A549 (cell line): ENCODE data around the gene KANSL1. TPM values are rescaled to one million over a fixed set of nuclear protein-coding genes. Genes with fewer than 3 reads are reported as not detected.

Experiments used
- ATAC-seq, 2 experiments: fragments of 200-7000 bp in 1 of 2; fragments of >200 bp in 1 of 2; cut with Nextera tagmentation in 1 of 2; cut with Tn5 transposase in 1 of 2; 3 replicates each; pipeline versions ENCODE4 v1.8.0 to v1.9.1; 2018 to 2020; ENCODE audit warnings: mild to moderate bottlenecking in 1 of 2, moderate library complexity in 1 of 2
- CTCF ChIA-PET: fragments of 300-600 bp; sonication (Branson Sonifier 250); formaldehyde crosslinking; extraction: SDS; loops from one replicate; lab custom pipeline; 2021; ENCODE audit warnings: antibody characterized with exemption, inconsistent platforms; lab: Yijun Ruan, JAX
- POLR2A ChIA-PET: fragments of 350-600 bp; formaldehyde crosslinking; extraction: SDS; loops from one replicate; lab custom pipeline; 2021; ENCODE audit warnings: antibody characterized with exemption, inconsistent platforms; lab: Yijun Ruan, JAX
- DNase-seq, 2 experiments: peaks; one replicate each; pipeline versions ENCODE4 v3.0.0 to v3.0.0-alpha.2; 2011 to 2016; ENCODE audit warnings: low read depth in 1 of 2, low spot score in 1 of 2
- FAIRE-seq: peaks from 2 replicates; lab custom pipeline; 2011; peaks lifted over from hg19 to GRCh38; lab: Jason Lieb, UNC
- H3K27ac ChIP-seq, 2 experiments: fragments of >200 bp; sonication (Bioruptor Twin); formaldehyde crosslinking; 3 replicates each; pipeline ENCODE4 v1.5.1; 2016 to 2017
- H3K4me1 ChIP-seq: fragments of >200 bp; sonication (Bioruptor Twin); formaldehyde crosslinking; 3 replicates; pipeline ENCODE4 v1.6.1; 2016
- H3K4me2 ChIP-seq: fragments of >200 bp; sonication (Bioruptor Twin); formaldehyde crosslinking; 3 replicates; pipeline ENCODE4 v1.6.1; 2016
- H3K4me3 ChIP-seq: fragments of >200 bp; sonication (Bioruptor Twin); formaldehyde crosslinking; 3 replicates; pipeline ENCODE4 v1.5.1; 2016
- H3K9me3 ChIP-seq: fragments of >200 bp; sonication (Bioruptor Twin); formaldehyde crosslinking; 3 replicates; pipeline ENCODE4 v1.6.1; 2016
- CBX8 ChIP-seq: fragments of 200-600 bp; sonication (generic); IDR thresholded peaks from 2 replicates; pipeline ENCODE4 v1.6.1; 2016
- CHD4 ChIP-seq: fragments of 200-600 bp; sonication (generic); IDR thresholded peaks from 2 replicates; pipeline ENCODE4 v1.6.1; 2016; ENCODE audit warnings: antibody characterized with exemption, mild to moderate bottlenecking, borderline replicate concordance
- E2F6 ChIP-seq: IDR thresholded peaks from 2 replicates; pipeline ENCODE4 v1.6.1; 2012; ENCODE audit warnings: low read depth, borderline replicate concordance
- EHF ChIP-seq: fragments of 250-450 bp; sonication (Bioruptor Pico); IDR thresholded peaks from 2 replicates; pipeline ENCODE4 v1.5.0; 2020; ENCODE audit warnings: mild to moderate bottlenecking
- EHMT2 ChIP-seq: fragments of 200-600 bp; sonication (generic); IDR thresholded peaks from 2 replicates; pipeline ENCODE4 v1.6.1; 2016; ENCODE audit warnings: antibody characterized with exemption, low read depth, mild to moderate bottlenecking, moderate library complexity
- ESRRA ChIP-seq: fragments of 150-350 bp; IDR thresholded peaks from 2 replicates; pipeline ENCODE4 v1.6.1; 2014; ENCODE audit warnings: mild to moderate bottlenecking, low read length, borderline replicate concordance
- FOSB ChIP-seq: fragments of 250-450 bp; sonication (Bioruptor Pico); IDR thresholded peaks from 2 replicates; pipeline ENCODE4 v1.5.0; 2020; ENCODE audit warnings: mild to moderate bottlenecking, moderate library complexity
- FOXS1 ChIP-seq: fragments of 250-450 bp; sonication (Bioruptor Pico); IDR thresholded peaks from 2 replicates; pipeline ENCODE4 v1.5.0; 2020; ENCODE audit warnings: mild to moderate bottlenecking, moderate library complexity
- GATA3 ChIP-seq: IDR thresholded peaks from 2 replicates; pipeline ENCODE4 v1.6.1; 2012; ENCODE audit warnings: borderline replicate concordance
- HDAC2 ChIP-seq: fragments of 200-600 bp; sonication (generic); IDR thresholded peaks from 2 replicates; pipeline ENCODE4 v1.6.1; 2016
- HEYL ChIP-seq: fragments of 250-450 bp; sonication (Bioruptor Pico); IDR thresholded peaks from 2 replicates; pipeline ENCODE4 v1.8.0; 2021; ENCODE audit warnings: mild to moderate bottlenecking, moderate library complexity
- HOXB13 ChIP-seq: fragments of 250-450 bp; sonication (Bioruptor Pico); IDR thresholded peaks from 2 replicates; pipeline ENCODE4 v1.5.0; 2020; ENCODE audit warnings: low read depth, mild to moderate bottlenecking, moderate library complexity
- JUNB ChIP-seq: fragments of >200 bp; sonication (Bioruptor Twin); formaldehyde crosslinking; IDR thresholded peaks from 2 replicates; pipeline ENCODE4 v1.6.1; 2016
- KDM1A ChIP-seq: fragments of 200-600 bp; sonication (generic); IDR thresholded peaks from 2 replicates; pipeline ENCODE4 v1.6.1; 2016; ENCODE audit warnings: low read depth, mild to moderate bottlenecking
- PBX3 ChIP-seq: IDR thresholded peaks from 2 replicates; pipeline ENCODE4 v1.6.1; 2012
- RCOR1 ChIP-seq: fragments of 150-350 bp; IDR thresholded peaks from 2 replicates; pipeline ENCODE4 v1.6.1; 2014; ENCODE audit warnings: antibody characterized with exemption, low read length, low read depth
- SMC3 ChIP-seq: fragments of >200 bp; sonication (Bioruptor Twin); formaldehyde crosslinking; IDR thresholded peaks from 3 replicates; pipeline ENCODE4 v1.6.1; 2018; ENCODE audit warnings: inconsistent platforms
- SREBF2 ChIP-seq: fragments of 450-650 bp; IDR thresholded peaks from 2 replicates; pipeline ENCODE4 v1.6.1; 2014; ENCODE audit warnings: mild to moderate bottlenecking, moderate library complexity
- TFCP2L1 ChIP-seq: fragments of 250-450 bp; sonication (Bioruptor Pico); IDR thresholded peaks from 2 replicates; pipeline ENCODE4 v1.5.0; 2021; ENCODE audit warnings: mild to moderate bottlenecking
- ZFP36 ChIP-seq: fragments of 450-650 bp; IDR thresholded peaks from 2 replicates; pipeline ENCODE4 v1.6.1; 2014; ENCODE audit warnings: borderline replicate concordance; ENCODE audit not compliant: partially characterized antibody
- ZSCAN20 ChIP-seq: fragments of 250-450 bp; sonication (Bioruptor Pico); IDR thresholded peaks from 2 replicates; pipeline ENCODE4 v1.8.0; 2022; ENCODE audit warnings: mild to moderate bottlenecking, moderate library complexity
- WGBS: methylation state at CpG from one replicate; pipeline ENCODE4 v1.1.6; 2017; ENCODE audit errors: missing lambda C conversion rate; 5-methylcytosine and 5-hydroxymethylcytosine counted together
- polyA plus RNA-seq, 4 experiments: library from polyadenylated mRNA; depleted of rRNA in 3 of 4; stranded (reverse); fragments of >200 nt; fragmentation: RNase III in 1 of 4; extraction: RNeasy Plus Mini Kit Qiagen cat#74134 plus additional on column Dnase treatment in 1 of 4; gene quantifications; 2 replicates in 3 of 4; 3 replicates in 1 of 4; pipeline ENCODE4 v1.2.3, GENCODE V29; 2011 to 2017
- TF ChIP-seq, protein P1 (sequence below): IDR thresholded peaks from 2 replicates; pipeline ENCODE4 v1.6.1; 2012

KANSL1 gene
- polyA plus RNA-seq, 2 of the 4 experiments (the other 2 are of a cell fraction): 22.6 to 27.9 TPM

- POLR2A ChIA-PET: no interaction called here
- TF ChIP-seq ZFP36 (no peak), TFCP2L1 (CRISPR knock-in tag) (no peak), SMC3 (no peak), GATA3 (no peak), FOSB (CRISPR knock-in tag) (no peak), PBX3 (no peak), HOXB13 (CRISPR knock-in tag) (no peak), SREBF2 (no peak), EHMT2 (no peak), KDM1A (no peak), E2F6 (no peak)
- TF ChIP-seq, protein P1, sequence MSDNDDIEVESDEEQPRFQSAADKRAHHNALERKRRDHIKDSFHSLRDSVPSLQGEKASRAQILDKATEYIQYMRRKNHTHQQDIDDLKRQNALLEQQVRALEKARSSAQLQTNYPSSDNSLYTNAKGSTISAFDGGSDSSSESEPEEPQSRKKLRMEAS: no peak
- TF ChIP-seq, all 56 proteins: peak for 0
- H3K4me2 ChIP-seq: no peak overlapping the region
- no peak for FAIRE-seq
- ATAC-seq: no peak
- CTCF ChIA-PET: interaction anchor here (0.6 to 1.2 kb wide), 3 partner anchors 9 to 36 kb away, joined by 3 read pairs; no protein-coding TSS in a partner anchor
- H3K4me1 ChIP-seq: no peaks in the 10 kb centered on the region
- H3K4me3 ChIP-seq: no peak overlapping the region
- 78% methylated on average over 37 of the region's 41 CpGs for WGBS
- H3K27ac ChIP-seq: no peak overlapping the region
- H3K9me3 ChIP-seq: no peaks in the 10 kb centered on the region
- DNase-seq: no peak
Observed at GRCh38 chr17:45982791-45983613, 210.2 kb downstream of the KANSL1 start.

DNA sequence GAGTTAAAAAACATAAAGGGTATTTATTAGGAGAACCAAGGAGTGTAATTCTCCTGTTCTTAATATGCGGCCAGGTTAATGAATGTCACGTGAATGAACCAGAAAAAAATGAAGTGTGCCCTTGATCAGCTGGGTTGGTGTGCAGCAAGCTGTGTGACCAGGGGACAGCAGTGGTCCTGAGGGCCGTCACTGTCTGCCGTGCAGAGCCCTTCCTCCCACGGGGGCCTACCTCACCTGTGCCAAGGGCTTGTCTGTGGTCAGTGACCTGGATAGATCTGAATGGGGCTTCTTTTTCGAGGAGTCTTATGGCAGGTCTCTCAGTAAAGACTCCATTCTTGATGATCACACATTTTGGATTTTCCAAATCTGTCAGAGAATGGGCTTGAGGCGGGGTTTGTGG lies 211.9 kb downstream of the KANSL1 start:
- ATAC-seq (no peak), DNase-seq (no peak), FAIRE-seq (no peak)
- H3K4me2 ChIP-seq: no peak overlapping the region
- H3K27ac ChIP-seq: no peak overlapping the region
- 61% methylated on average over 7 of the region's 7 CpGs for WGBS
- ChIA-PET POLR2A (no interaction called here), CTCF (interaction anchor here (0.6 to 4.0 kb wide), 4 partner anchors 22 to 882 kb away, joined by 3 to 16 read pairs (median 3); no protein-coding TSS in a partner anchor)
- H3K9me3 ChIP-seq: no peaks in the 10 kb centered on the region
- H3K4me1 ChIP-seq: no peaks in the 10 kb centered on the region
- TF ChIP-seq CBX8: no peak
- TF ChIP-seq EHMT2: no peak
- no peak for TF ChIP-seq KDM1A
- no peak for TF ChIP-seq EHF (CRISPR knock-in tag)
- TF ChIP-seq FOXS1 (CRISPR knock-in tag): no peak
- TF ChIP-seq ZSCAN20 (CRISPR knock-in tag): no peak
- no peak for TF ChIP-seq ESRRA
- TF ChIP-seq TFCP2L1 (CRISPR knock-in tag): no peak
- TF ChIP-seq HDAC2: no peak
- no peak for TF ChIP-seq HEYL (CRISPR knock-in tag)
- no peak for TF ChIP-seq RCOR1
- TF ChIP-seq JUNB: no peak
- TF ChIP-seq E2F6: no peak
- TF ChIP-seq CHD4: no peak
- no peak for TF ChIP-seq PBX3
- no peak overlapping the region for H3K4me3 ChIP-seq
